Lung (tissue), 12 donors: ENCODE results near the gene MYL7. TPM values are rescaled to one million over a fixed set of nuclear protein-coding genes. Genes with fewer than 3 reads are reported as not detected.

Experiments used
- ATAC-seq: fragments of 200-7000 bp; cut with Tn5 transposase; one replicate; pipeline ENCODE4 v1.9.1; 2020; ENCODE audit warnings: moderate number of reproducible peaks; ENCODE audit not compliant: insufficient read depth, low FRiP score
- DNase-seq, 3 donors: peaks; one replicate each; pipeline ENCODE4 v3.0.0-alpha.2; 2013 to 2017
- H3K27ac ChIP-seq, 2 donors: one replicate each; pipeline ENCODE4 v1.5.1; 2013; ENCODE audit warnings: mild to moderate bottlenecking in 2 of 2, moderate library complexity in 2 of 2, control low read depth in 1 of 2, inconsistent platforms in 1 of 2, low read depth in 1 of 2, low read length in 1 of 2
- H3K27me3 ChIP-seq, 3 donors: one replicate each; pipeline ENCODE4 v1.5.1; 2013; ENCODE audit warnings: low read length in 2 of 3; ENCODE audit not compliant: control insufficient read depth in 3 of 3, insufficient read depth in 3 of 3
- H3K36me3 ChIP-seq, 4 donors: one replicate each; pipeline ENCODE4 v1.5.1; 2013; ENCODE audit warnings: low read length in 4 of 4, mild to moderate bottlenecking in 1 of 4, moderate library complexity in 1 of 4; ENCODE audit not compliant: control insufficient read depth in 4 of 4, insufficient read depth in 4 of 4
- H3K4me1 ChIP-seq, 5 donors: one replicate each; pipeline ENCODE4 v1.5.1; 2013; ENCODE audit warnings: low read length in 5 of 5, mild to moderate bottlenecking in 2 of 5, moderate library complexity in 1 of 5; ENCODE audit not compliant: control insufficient read depth in 5 of 5, insufficient read depth in 5 of 5
- H3K4me3 ChIP-seq: one replicate; pipeline ENCODE4 v1.5.1; 2013; ENCODE audit warnings: mild to moderate bottlenecking, control low read depth, moderate library complexity
- H3K9ac ChIP-seq, 2 donors: one replicate each; pipeline ENCODE4 v1.5.1; 2013; ENCODE audit warnings: low read length in 2 of 2, control low read depth in 1 of 2; ENCODE audit not compliant: insufficient read depth in 1 of 2
- H3K9me3 ChIP-seq, 4 donors: one replicate each; pipeline ENCODE4 v1.5.1; 2013; ENCODE audit warnings: low read length in 3 of 4, mild to moderate bottlenecking in 1 of 4, moderate library complexity in 1 of 4; ENCODE audit not compliant: control insufficient read depth in 4 of 4, insufficient read depth in 3 of 4
- WGBS, 2 donors: extraction: QIAGEN DNeasy Blood & Tissue Kit; methylation state at CpG; one replicate each; pipeline ENCODE4 v1.1.7; 2013; 5-methylcytosine and 5-hydroxymethylcytosine counted together
- polyA plus RNA-seq, 2 donors: library from polyadenylated mRNA; stranded (reverse); fragments of 200-250 nt; gene quantifications; one replicate each; pipeline ENCODE4 v1.2.1, GENCODE V29; 2013
- total RNA-seq, 2 donors: library from RNA; depleted of rRNA in 1 of 2; stranded (reverse); fragments of >200 nt in 1 of 2; gene quantifications; one replicate each; pipeline ENCODE4 v1.2.1, GENCODE V29; 2014 to 2021
- TF ChIP-seq, protein P1 (sequence below): IDR thresholded peaks from 2 replicates; pipeline ENCODE4 v1.5.1; 2012; ENCODE audit warnings: mild to moderate bottlenecking; ENCODE audit errors: control extremely low read depth, extremely low read depth
- donor health status: control.
- donor health status: control.
- donor health status: Bipolar disorder and iron deficiency.
- donor health status: healthy.
- donor health status: DM: yes; HTN: yes; CAD: no.

The MYL7 gene
- total and polyA plus RNA-seq, 4 donors, result 0.08 to 13.0 TPM; not detected in 2

- ATAC-seq (no peak), DNase-seq (no peak)
- no peak overlapping the region for H3K27ac ChIP-seq
- WGBS, 2 donors, result 81 to 88% methylated on average over 5 of the region's 5 CpGs
- no peak overlapping the region for H3K4me3 ChIP-seq
- no peak overlapping the region for H3K9ac ChIP-seq
- peaks cover 0 to 5% (median 0%) of the 10 kb centered on the region in 3 donors for H3K27me3 ChIP-seq
- H3K9me3 ChIP-seq, result peaks cover 0 to 11% (median 2%) of the 10 kb centered on the region in 4 donors
- H3K36me3 ChIP-seq, result no peaks in the 10 kb centered on the region
- H3K4me1 ChIP-seq, result peaks cover 0 to 13% (median 5%) of the 10 kb centered on the region in 5 donors
- TF ChIP-seq, protein P1, sequence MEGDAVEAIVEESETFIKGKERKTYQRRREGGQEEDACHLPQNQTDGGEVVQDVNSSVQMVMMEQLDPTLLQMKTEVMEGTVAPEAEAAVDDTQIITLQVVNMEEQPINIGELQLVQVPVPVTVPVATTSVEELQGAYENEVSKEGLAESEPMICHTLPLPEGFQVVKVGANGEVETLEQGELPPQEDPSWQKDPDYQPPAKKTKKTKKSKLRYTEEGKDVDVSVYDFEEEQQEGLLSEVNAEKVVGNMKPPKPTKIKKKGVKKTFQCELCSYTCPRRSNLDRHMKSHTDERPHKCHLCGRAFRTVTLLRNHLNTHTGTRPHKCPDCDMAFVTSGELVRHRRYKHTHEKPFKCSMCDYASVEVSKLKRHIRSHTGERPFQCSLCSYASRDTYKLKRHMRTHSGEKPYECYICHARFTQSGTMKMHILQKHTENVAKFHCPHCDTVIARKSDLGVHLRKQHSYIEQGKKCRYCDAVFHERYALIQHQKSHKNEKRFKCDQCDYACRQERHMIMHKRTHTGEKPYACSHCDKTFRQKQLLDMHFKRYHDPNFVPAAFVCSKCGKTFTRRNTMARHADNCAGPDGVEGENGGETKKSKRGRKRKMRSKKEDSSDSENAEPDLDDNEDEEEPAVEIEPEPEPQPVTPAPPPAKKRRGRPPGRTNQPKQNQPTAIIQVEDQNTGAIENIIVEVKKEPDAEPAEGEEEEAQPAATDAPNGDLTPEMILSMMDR, result no peak
These were observed 44.6 kb upstream of the MYL7 start for GRCh38 chr7:44185729-44186128.

DNA sequence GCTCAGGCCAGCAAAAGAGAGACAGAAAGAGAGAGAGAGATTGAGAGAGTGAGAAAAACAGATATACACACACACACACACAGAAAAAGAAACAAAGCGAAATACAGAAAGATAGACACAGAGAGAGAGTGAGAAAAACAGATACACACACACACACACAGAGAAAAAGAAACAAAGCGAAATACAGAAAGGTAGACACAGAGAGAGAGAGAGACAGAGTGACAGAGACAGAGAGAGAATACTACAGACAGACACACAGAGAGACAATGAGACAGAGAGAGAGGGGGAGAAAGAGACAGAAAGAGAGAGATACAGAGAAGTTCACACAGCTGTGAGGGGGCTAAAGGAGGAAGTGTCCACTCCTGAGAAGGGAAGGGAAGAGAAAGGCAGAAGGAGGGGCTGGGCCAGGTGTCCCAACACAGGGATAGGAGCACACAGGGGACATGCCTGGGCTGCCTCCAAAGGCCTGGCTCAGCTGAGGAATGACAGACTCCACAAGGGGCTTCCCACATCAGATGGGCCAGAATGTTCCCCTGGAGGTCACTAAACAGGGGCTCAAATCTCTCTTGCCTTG is 43.8 kb upstream of the MYL7 start:
- no peak overlapping the region for H3K9ac ChIP-seq
- peaks cover 0 to 13% (median 5%) of the 10 kb centered on the region in 5 donors for H3K4me1 ChIP-seq
- 89 to 92% methylated on average over 2 of the region's 2 CpGs for WGBS, 2 donors
- DNase-seq (no peak), ATAC-seq (no peak)
- H3K27me3 ChIP-seq, result peaks cover 0 to 5% (median 0%) of the 10 kb centered on the region in 3 donors
- H3K4me3 ChIP-seq, result no peak overlapping the region
- H3K27ac ChIP-seq, result no peak overlapping the region
- TF ChIP-seq, protein P1, result no peak
- peaks cover 0 to 11% (median 2%) of the 10 kb centered on the region in 4 donors for H3K9me3 ChIP-seq
- H3K36me3 ChIP-seq, result no peaks in the 10 kb centered on the region

DNA sequence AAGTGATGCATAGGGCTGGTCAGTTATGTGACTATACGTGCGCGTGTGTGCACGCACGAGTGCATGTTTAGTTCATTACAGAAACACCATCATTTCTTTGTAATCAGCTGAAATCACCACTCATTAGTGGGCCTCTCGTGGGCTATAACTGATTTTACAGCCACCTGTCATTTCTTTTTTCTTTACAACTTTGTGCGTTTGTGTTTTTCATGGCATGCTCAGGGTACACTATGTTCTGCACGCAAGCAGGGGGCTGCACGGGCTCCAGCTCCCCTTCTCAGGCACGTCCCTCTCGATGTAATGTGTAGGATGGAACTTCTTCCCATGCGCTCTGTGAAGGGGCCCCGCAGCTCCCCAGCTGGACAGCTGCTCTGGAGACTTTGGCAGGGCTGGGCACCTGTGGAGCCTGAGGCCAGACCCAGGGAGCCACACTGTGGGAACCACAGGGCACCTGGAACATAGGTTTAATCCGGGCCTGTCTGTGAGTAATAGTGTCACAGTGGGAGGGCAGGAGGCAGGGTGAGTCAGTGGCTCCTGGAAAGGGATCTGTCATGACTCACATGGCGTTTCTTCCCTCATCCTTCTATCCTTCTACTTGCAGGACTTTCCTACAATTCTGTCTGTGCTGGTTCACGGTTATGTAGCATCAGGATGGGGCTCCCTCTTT is 43.2 kb upstream of the MYL7 start:
- ATAC-seq (no peak), DNase-seq (no peak)
- H3K27me3 ChIP-seq, result peaks cover 0 to 5% (median 0%) of the 10 kb centered on the region in 3 donors
- no peak overlapping the region for H3K9ac ChIP-seq
- H3K27ac ChIP-seq, result no peak overlapping the region
- peaks cover 0 to 13% (median 5%) of the 10 kb centered on the region in 5 donors for H3K4me1 ChIP-seq
- no peaks in the 10 kb centered on the region for H3K36me3 ChIP-seq
- H3K9me3 ChIP-seq, result peaks cover 0 to 11% (median 2%) of the 10 kb centered on the region in 4 donors
- no peak overlapping the region for H3K4me3 ChIP-seq
- TF ChIP-seq, protein P1, result no peak
- 81 to 85% methylated on average over 16 of the region's 16 CpGs for WGBS, 2 donors
